GM18867 (cell line): ENCODE results near the gene CCHCR1.
"Not testable (repeated sequence)": the region's sequence is repeated elsewhere in the genome, so short reads cannot be mapped to it uniquely, and the experiment has no call there.

ENCODE experiments used
- ATAC-seq: cut with Tn5 transposase; IDR thresholded peaks from one replicate; pipeline ENCODE4 v1.9.1; 2021; ENCODE audit warnings: mild to moderate bottlenecking, moderate library complexity; ENCODE audit not compliant: unreplicated experiment

Gene CCHCR1

GRCh38 chr6:31157513-31158139 is at the start of gene CCHCR1:
TSS of gene CCHCR1 (minus strand) at chr6:31157802. CDS start at chr6:31157600, 202 bp downstream.
- ATAC-seq, result no peak

- ATAC-seq, result no peak
Observed at GRCh38 chr6:31205638-31206037, 48.0 kb upstream of the CCHCR1 start.

GRCh38 chr6:31204751-31205145 is 47.1 kb upstream of the CCHCR1 start:
- no peak for ATAC-seq

DNA sequence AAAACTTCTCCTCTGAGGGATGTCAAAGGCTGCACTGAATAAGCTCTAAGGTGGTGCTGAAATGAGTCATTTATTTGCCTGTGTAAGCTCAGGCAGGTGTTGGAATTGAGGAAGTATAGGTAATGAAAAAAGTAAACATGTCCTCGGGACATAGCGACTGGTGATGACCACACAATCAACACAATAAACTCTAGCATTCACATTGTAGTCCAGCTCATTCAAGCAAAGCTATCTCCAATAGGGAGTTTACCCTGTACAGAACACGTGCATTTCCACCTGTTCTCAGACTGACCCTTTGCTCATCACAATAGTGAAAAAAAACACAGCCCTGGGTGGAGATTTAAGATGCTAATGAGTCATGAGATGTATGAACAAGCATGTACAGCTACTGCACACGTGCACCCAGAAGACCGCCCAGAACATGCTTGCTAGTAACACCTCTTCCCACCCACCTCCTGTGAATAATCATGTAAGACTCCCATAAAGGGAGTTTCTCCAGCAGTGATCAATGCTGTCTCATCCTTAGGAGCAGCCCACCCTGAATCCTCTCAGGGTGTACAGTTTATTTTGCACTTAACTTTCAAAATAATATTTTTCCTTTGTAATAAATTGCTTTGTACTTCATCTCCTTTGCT is 45.9 kb upstream of the CCHCR1 start:
- peak; percentile 55 for ATAC-seq

DNA sequence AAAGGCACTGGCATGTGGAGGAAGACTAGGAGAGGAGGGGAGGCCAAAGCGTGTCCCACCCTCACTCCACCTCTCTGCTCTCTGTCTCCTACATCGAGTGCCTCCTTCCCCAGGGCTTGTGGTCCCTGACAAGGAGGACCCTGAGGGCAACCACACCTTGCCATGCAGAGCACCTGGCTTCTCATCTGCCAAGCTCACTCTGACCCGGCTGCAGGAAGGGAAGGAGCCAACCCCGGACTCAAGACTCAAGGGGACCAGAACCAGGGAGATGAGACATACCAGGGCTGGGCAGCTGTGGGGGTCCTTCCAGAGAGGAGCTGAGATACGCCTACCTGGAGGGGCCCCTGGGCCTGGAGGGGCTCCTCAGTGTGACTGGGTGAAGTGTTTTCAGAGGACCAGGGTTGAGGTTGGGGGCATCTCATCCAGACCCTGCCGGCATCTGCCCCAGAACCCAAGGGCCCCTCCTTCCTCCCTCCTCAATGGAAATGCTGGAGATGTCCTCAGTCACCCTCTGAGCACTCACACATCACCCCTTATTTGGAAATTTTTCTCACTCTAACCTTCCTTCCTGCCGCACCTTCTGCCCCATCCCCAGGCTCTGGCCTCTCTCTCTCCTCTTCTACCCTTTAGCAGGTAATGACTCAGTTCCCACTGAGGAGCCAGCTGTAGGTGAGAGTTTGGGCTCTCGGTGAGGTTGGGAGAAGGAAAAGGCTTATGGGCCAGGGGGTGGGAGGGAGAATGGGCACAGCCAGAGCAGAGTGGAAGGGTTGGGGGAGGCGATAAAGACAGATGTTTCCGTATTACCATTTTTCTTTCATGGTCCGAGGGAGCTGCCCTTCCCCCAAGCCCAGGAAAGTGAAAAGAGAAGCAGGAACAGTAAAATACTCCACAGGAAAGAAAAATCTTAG is 44.9 kb upstream of the CCHCR1 start:
- ATAC-seq, result no peak

- ATAC-seq, result not testable (repeated sequence)
Observed at GRCh38 chr6:31199105-31199452, 41.5 kb upstream of the CCHCR1 start.

DNA sequence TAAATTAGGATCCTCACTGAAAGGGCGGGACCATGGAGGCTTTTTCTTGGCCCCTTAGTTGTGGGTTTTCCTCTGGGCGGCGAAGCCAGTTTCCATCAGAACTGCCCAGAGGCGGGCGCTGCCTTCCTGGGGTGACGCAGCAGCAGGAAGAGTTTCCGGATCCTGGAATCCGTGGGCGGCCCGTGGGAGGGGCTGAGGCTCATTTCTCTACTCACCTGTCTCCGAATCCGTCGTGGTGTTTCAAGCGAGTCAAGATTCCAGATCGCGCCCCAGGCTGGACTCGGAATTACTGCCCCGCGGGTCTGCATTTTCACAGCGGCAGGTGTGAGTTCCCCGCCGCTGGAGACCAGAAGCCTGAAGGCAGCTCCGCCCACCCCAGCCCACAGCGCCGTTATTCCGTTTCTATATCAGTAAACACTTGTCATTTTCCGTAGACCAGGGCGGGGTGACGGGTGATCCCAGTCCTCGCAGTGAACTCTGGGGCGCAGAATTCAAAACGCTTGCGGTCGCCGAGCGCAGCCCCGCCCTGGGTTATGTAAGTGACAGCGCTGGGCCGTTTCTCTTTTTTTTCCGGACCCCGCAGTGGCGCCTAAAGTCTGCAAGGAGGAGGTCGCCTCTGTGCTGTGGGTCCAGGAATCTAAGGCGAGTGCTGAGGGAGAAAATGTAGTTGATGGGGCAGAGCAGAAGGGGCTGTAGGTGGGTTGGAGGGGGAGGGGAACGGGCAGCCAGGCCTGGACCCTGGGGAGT is 40.1 kb upstream of the CCHCR1 start:
- peak; percentile 71 for ATAC-seq

DNA sequence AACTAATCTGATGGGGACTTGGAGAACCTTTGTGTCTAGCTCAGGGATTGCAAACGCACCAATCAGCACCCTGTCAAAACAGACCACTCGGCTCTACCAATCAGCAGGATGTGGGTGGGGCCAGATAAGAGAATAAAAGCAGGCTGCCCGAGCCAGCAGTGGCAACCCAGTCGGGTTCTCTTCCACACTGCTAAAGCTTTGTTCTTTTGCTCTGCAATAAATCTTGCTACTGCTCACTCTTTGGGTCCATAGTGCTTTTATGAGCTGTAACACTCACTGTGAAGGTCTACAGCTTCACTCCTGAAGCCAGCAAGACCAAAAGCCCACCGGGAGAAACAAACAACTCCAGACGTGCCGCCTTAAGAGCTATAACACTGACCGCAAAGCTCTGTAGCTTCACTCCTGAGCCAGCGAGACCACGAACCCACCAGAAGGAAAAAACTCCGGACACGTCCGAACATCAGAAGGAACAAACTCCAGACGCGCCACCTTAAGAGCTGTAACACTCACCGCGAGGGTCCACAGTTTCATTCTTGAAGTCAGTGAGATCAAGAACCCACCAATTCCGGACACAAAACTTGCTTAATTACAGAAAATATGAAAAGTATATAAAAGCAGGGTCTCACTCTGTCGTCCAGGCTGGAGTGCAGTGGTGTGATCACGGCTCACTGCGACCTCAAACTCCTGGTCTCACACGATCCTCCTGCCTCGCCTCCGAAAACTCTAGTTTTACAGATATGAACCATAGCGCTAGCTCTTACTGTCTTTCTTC is 38.8 kb upstream of the CCHCR1 start:
- ATAC-seq, result not testable (repeated sequence)

GRCh38 chr6:31195308-31195979 is 37.8 kb upstream of the CCHCR1 start:
- ATAC-seq, result not testable (repeated sequence)

- ATAC-seq, result no peak
Observed at GRCh38 chr6:31194061-31194834, 36.6 kb upstream of the CCHCR1 start.

DNA sequence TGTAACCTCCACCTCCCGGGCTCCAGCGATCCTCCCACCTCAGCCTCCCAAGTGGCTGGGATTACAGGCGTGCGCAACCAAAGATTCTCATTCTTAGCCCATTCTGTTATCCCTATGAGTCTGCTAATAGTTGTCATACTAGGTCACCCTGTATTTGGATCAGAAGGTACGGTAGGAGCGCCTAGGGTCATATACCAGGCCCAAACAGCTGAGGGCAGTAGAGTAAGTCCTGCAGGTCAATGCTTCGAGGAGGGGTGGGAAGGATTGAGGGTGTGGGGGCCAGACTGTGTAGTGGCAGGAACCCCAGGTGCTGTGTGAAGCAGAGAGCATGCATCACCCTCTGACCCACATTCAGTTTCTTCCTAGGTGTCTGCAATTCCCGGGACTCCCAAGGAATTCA is 35.6 kb upstream of the CCHCR1 start:
- no peak for ATAC-seq

GRCh38 chr6:31192431-31193105 is 35.0 kb upstream of the CCHCR1 start:
- ATAC-seq, result not testable (repeated sequence)

DNA sequence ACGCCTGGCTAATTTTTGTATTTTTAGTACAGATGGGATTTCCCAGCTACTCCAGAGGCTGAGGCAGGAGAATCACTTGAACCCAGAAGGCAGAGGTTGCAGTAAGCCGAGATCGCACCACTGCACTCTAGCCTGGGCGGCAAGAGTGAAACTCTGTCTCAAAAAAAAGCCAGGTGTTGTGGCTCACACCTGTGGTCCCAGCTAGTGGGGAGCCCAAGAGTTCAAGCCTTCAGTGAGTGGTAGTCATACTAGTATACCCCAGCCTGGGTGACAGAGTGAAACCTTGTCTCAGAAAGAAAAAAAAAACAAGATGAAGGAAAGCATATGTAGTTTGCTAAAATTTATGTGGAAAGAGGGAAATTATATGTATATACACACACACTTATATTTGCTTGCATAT is 32.9 kb upstream of the CCHCR1 start:
- ATAC-seq, result peak; percentile 64

- not testable (repeated sequence) for ATAC-seq
Observed at GRCh38 chr6:31189223-31189622, 31.6 kb upstream of the CCHCR1 start.

GRCh38 chr6:31187780-31188194 is 30.2 kb upstream of the CCHCR1 start:
- ATAC-seq, result no peak

- no peak for ATAC-seq
Observed at GRCh38 chr6:31186052-31186734, 28.6 kb upstream of the CCHCR1 start.

DNA sequence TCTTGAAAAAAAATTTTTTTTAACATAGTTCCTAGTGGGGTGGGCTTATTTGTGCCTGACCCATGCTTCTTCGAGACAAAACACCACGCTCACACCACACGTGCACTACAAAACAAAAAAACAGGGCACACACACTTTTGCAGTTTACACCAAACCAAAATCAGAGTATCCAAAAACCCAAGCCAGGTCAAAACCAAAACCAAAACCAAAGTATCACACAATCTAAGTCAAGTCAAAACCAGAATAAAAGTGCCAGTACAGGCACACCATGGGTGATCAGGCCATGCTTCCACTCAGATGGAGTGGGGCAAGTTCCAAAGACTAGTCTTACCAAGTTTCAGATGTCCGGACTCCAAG is 28.1 kb upstream of the CCHCR1 start:
- ATAC-seq, result not testable (repeated sequence)

- ATAC-seq, result not testable (repeated sequence)
Observed at GRCh38 chr6:31183859-31184258, 26.3 kb upstream of the CCHCR1 start.
